GM23338 (cell line): ENCODE measurements around the gene CYB561D1. TPM values are rescaled to one million over a fixed set of nuclear protein-coding genes. Genes with fewer than 3 reads are reported as not detected.

Experiments
- ATAC-seq: fragments of 200-7000 bp; cut with Tn5 transposase; 3 replicates; pipeline ENCODE4 v1.9.1; 2020
- DNase-seq: peaks from one replicate; pipeline ENCODE4 v3.0.0-alpha.2; 2015; ENCODE audit warnings: low spot score
- H2AFZ ChIP-seq: fragments of 200-600 bp; sonication (generic); 2 replicates; pipeline ENCODE4 v1.8.0; 2016; ENCODE audit warnings: antibody characterized with exemption, mild to moderate bottlenecking, moderate library complexity
- H3F3A ChIP-seq: fragments of 200-600 bp; sonication (generic); replicated peaks from 2 replicates; pipeline ENCODE4 v1.8.0; 2017; ENCODE audit warnings: antibody characterized with exemption, mixed run types, low read depth
- H3K27ac ChIP-seq: fragments of 200-600 bp; sonication (generic); 2 replicates; pipeline ENCODE4 v1.6.1; 2016; ENCODE audit warnings: low read depth
- H3K27me3 ChIP-seq: fragments of 200-600 bp; sonication (generic); 2 replicates; pipeline ENCODE4 v1.8.0; 2016; ENCODE audit warnings: mild to moderate bottlenecking, mixed run types, moderate library complexity; ENCODE audit not compliant: insufficient read depth
- H3K36me3 ChIP-seq: fragments of 200-600 bp; sonication (generic); 2 replicates; pipeline ENCODE4 v1.8.0; 2016; ENCODE audit warnings: mild to moderate bottlenecking; ENCODE audit not compliant: insufficient read depth
- H3K4me1 ChIP-seq: fragments of 200-600 bp; sonication (generic); 2 replicates; pipeline ENCODE4 v1.8.0; 2016; ENCODE audit warnings: mild to moderate bottlenecking, moderate library complexity; ENCODE audit not compliant: insufficient read depth
- H3K4me2 ChIP-seq: fragments of 200-600 bp; sonication (generic); 2 replicates; pipeline ENCODE4 v1.7.1; 2017; ENCODE audit warnings: mixed run types
- H3K4me3 ChIP-seq: fragments of 200-600 bp; sonication (generic); 2 replicates; pipeline ENCODE4 v1.6.1; 2016; ENCODE audit warnings: mixed run types
- H3K79me2 ChIP-seq: fragments of 200-600 bp; sonication (generic); replicated peaks from 2 replicates; pipeline ENCODE4 v1.8.0; 2017; ENCODE audit warnings: mild to moderate bottlenecking; ENCODE audit not compliant: insufficient read depth
- H3K9me2 ChIP-seq: fragments of 200-600 bp; sonication (generic); 2 replicates; pipeline ENCODE4 v1.8.0; 2017; ENCODE audit not compliant: insufficient read depth
- H4K20me1 ChIP-seq: fragments of 200-600 bp; sonication (generic); replicated peaks from 2 replicates; pipeline ENCODE4 v1.8.0; 2017; ENCODE audit warnings: mild to moderate bottlenecking; ENCODE audit not compliant: insufficient read depth
- H3K27ac Mint-ChIP-seq: 2 replicates; pipeline ENCODE4 v1.8.0; 2020; ENCODE audit warnings: inconsistent platforms, mild to moderate bottlenecking, moderate library complexity, mixed read lengths
- H3K27me3 Mint-ChIP-seq: 3 replicates; pipeline ENCODE4 v1.8.0; 2022; ENCODE audit warnings: low read depth, mild to moderate bottlenecking, moderate library complexity, mixed read lengths, inconsistent platforms; ENCODE audit not compliant: insufficient read depth, poor library complexity
- H3K36me3 Mint-ChIP-seq: 3 replicates; pipeline ENCODE4 v1.8.0; 2021; ENCODE audit warnings: low read depth, mild to moderate bottlenecking, inconsistent platforms, moderate library complexity, mixed read lengths
- H3K4me1 Mint-ChIP-seq: 3 replicates; pipeline ENCODE4 v1.8.0; 2020; ENCODE audit warnings: mild to moderate bottlenecking, inconsistent platforms, mixed read lengths
- H3K4me3 Mint-ChIP-seq: 3 replicates; pipeline ENCODE4 v1.8.0; 2021; ENCODE audit warnings: moderate library complexity, mild to moderate bottlenecking, inconsistent platforms, mixed read lengths
- H3K9me3 Mint-ChIP-seq: 3 replicates; pipeline ENCODE4 v1.8.0; 2020; ENCODE audit warnings: moderate library complexity, mild to moderate bottlenecking, inconsistent platforms, mixed read lengths
- ETS1 ChIP-seq: IDR thresholded peaks from 2 replicates; pipeline ENCODE4 v1.6.1; 2016; ENCODE audit warnings: antibody characterized with exemption
- EZH2 ChIP-seq: fragments of 200-600 bp; sonication (generic); IDR thresholded peaks from one replicate; pipeline ENCODE4 v1.8.0; 2017; ENCODE audit warnings: antibody characterized with exemption, mild to moderate bottlenecking, low read depth; ENCODE audit not compliant: unreplicated experiment
- EZH2phosphoT487 ChIP-seq: fragments of 200-600 bp; sonication (generic); IDR thresholded peaks from one replicate; pipeline ENCODE4 v1.8.1; 2018; ENCODE audit warnings: antibody characterized with exemption; ENCODE audit not compliant: unreplicated experiment
- JUNB ChIP-seq: IDR thresholded peaks from one replicate; pipeline ENCODE4 v1.6.1; 2016; ENCODE audit warnings: antibody characterized with exemption; ENCODE audit not compliant: unreplicated experiment
- NANOG ChIP-seq: IDR thresholded peaks from 2 replicates; pipeline ENCODE4 v1.6.1; 2016; ENCODE audit warnings: antibody characterized with exemption, borderline replicate concordance
- POLR2AphosphoS5 ChIP-seq: IDR thresholded peaks from 2 replicates; pipeline ENCODE4 v1.6.1; 2016; ENCODE audit warnings: antibody characterized with exemption, low read depth
- STAT1 ChIP-seq: IDR thresholded peaks from one replicate; pipeline ENCODE4 v1.6.1; 2016; ENCODE audit warnings: antibody characterized with exemption; ENCODE audit not compliant: unreplicated experiment
- ZNF114 ChIP-seq: fragments of 250-450 bp; sonication (Bioruptor Pico); IDR thresholded peaks from 2 replicates; pipeline ENCODE4 v1.5.0; 2020; ENCODE audit warnings: mild to moderate bottlenecking, moderate library complexity
- ZNF331 ChIP-seq: fragments of 250-450 bp; sonication (Bioruptor Pico); IDR thresholded peaks from 2 replicates; pipeline ENCODE4 v1.5.0; 2020; ENCODE audit warnings: low read depth, mild to moderate bottlenecking, moderate library complexity
- polyA plus RNA-seq: library from polyadenylated mRNA; unstranded; fragments of >200 nt; fragmentation: Nextera tagmentation; extraction: Ambion mirVana; gene quantifications from 2 replicates; pipeline ENCODE4 v1.2.1, GENCODE V29; 2016
- total RNA-seq: library from RNA; depleted of rRNA; stranded (reverse); fragments of >200 nt; shearing (Covaris generic); gene quantifications from 2 replicates; pipeline ENCODE4 v1.2.3, GENCODE V29; 2014
- TF ChIP-seq, protein P1 (sequence below), 2 experiments: fragments of 200-600 bp in 1 of 2; sonication (generic) in 1 of 2; conservative IDR thresholded peaks; 2 replicates each; pipeline versions ENCODE4 v1.5.1 to v1.6.1; 2016 to 2017; ENCODE audit warnings: antibody characterized with exemption in 2 of 2, low read depth in 2 of 2, mild to moderate bottlenecking in 2 of 2, moderate library complexity in 1 of 2

Gene CYB561D1
- total and polyA plus RNA-seq, 2 experiments from 2014 or later: 0.95 to 2.7 TPM

- H3K27me3 ChIP-seq: peaks cover 36% of the 10 kb centered on the region
- H3K36me3 ChIP-seq: no peaks in the 10 kb centered on the region
- H3K79me2 ChIP-seq: no peaks in the 10 kb centered on the region
- no peak overlapping the region for H3K4me2 ChIP-seq
- H3K4me3 Mint-ChIP-seq: peak overlapping the region; percentile 83
- H3K27ac Mint-ChIP-seq: no peak overlapping the region
- no peak overlapping the region for H2AFZ ChIP-seq
- peak overlapping the region; percentile 91; the same call in 1 of the 2 replicates for H3K4me3 ChIP-seq
- peaks cover 7% of the 10 kb centered on the region; the same call in 1 of the 2 replicates for H3K4me1 ChIP-seq
- H3K9me3 Mint-ChIP-seq: no peaks in the 10 kb centered on the region
- peaks cover 11% of the 10 kb centered on the region for H3K4me1 Mint-ChIP-seq
- no peaks in the 10 kb centered on the region for H4K20me1 ChIP-seq
- ATAC-seq (no peak), DNase-seq (no peak)
- no peaks in the 10 kb centered on the region; the same call in 1 of the 2 replicates for H3K9me2 ChIP-seq
- no peaks in the 10 kb centered on the region; the same call in 2 of the 3 replicates for H3K36me3 Mint-ChIP-seq
- peaks cover 12% of the 10 kb centered on the region for H3K27me3 Mint-ChIP-seq
- H3K27ac ChIP-seq: no peak overlapping the region
- H3F3A ChIP-seq: no peaks in the 10 kb centered on the region
- no peak for TF ChIP-seq ETS1
- TF ChIP-seq EZH2phosphoT487: no peak
Measured at GRCh38 chr1:109508001-109508872, 14.3 kb downstream of the CYB561D1 start.

GRCh38 chr1:109508873-109509175, 14.9 kb downstream of the CYB561D1 start:
- no peaks in the 10 kb centered on the region for H3F3A ChIP-seq
- peaks cover 36% of the 10 kb centered on the region for H3K27me3 ChIP-seq
- H3K36me3 Mint-ChIP-seq: no peaks in the 10 kb centered on the region; the same call in 2 of the 3 replicates
- H3K36me3 ChIP-seq: no peaks in the 10 kb centered on the region
- no peak overlapping the region for H3K27ac Mint-ChIP-seq
- no peaks in the 10 kb centered on the region; the same call in 1 of the 2 replicates for H3K9me2 ChIP-seq
- TF ChIP-seq, protein P1, sequence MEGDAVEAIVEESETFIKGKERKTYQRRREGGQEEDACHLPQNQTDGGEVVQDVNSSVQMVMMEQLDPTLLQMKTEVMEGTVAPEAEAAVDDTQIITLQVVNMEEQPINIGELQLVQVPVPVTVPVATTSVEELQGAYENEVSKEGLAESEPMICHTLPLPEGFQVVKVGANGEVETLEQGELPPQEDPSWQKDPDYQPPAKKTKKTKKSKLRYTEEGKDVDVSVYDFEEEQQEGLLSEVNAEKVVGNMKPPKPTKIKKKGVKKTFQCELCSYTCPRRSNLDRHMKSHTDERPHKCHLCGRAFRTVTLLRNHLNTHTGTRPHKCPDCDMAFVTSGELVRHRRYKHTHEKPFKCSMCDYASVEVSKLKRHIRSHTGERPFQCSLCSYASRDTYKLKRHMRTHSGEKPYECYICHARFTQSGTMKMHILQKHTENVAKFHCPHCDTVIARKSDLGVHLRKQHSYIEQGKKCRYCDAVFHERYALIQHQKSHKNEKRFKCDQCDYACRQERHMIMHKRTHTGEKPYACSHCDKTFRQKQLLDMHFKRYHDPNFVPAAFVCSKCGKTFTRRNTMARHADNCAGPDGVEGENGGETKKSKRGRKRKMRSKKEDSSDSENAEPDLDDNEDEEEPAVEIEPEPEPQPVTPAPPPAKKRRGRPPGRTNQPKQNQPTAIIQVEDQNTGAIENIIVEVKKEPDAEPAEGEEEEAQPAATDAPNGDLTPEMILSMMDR (conservative IDR thresholded peaks at IDR 0.05; ENCODE audit: low read depth in 2 of 2): no peak
- TF ChIP-seq ZNF331 (CRISPR knock-in tag) (no peak), ZNF114 (CRISPR knock-in tag) (no peak), POLR2AphosphoS5 (no peak), NANOG (no peak), STAT1 (no peak), EZH2phosphoT487 (no peak), EZH2 (no peak), JUNB (no peak), ETS1 (no peak)
- peaks cover 7% of the 10 kb centered on the region; the same call in 1 of the 2 replicates for H3K4me1 ChIP-seq
- DNase-seq (no peak), ATAC-seq (no peak)
- H3K9me3 Mint-ChIP-seq: no peaks in the 10 kb centered on the region
- H3K27ac ChIP-seq: no peak overlapping the region
- peak overlapping the region; percentile 91 for H3K4me3 ChIP-seq
- H3K4me3 Mint-ChIP-seq: peak overlapping the region; percentile 83
- peaks cover 12% of the 10 kb centered on the region for H3K27me3 Mint-ChIP-seq
- H3K4me2 ChIP-seq: peak overlapping the region; percentile 86
- no peaks in the 10 kb centered on the region for H3K79me2 ChIP-seq
- peaks cover 11% of the 10 kb centered on the region for H3K4me1 Mint-ChIP-seq
- peak overlapping the region; percentile 89; the same call in 1 of the 2 replicates for H2AFZ ChIP-seq
- H4K20me1 ChIP-seq: no peaks in the 10 kb centered on the region
